Stimulated activated CD8-positive, alpha-beta memory T cell treated with anti-CD3 and anti-CD28 coated beads, Interleukin-12 subunit alpha, Interleukin-12 subunit beta, amount 100 ng/mL, for 24 hours (primary cell): ENCODE data around the gene CAMTA1.
"Not testable (repeated sequence)": the region's sequence is repeated elsewhere in the genome, so short reads cannot be mapped to it uniquely, and the experiment has no call there.

ENCODE experiments used
- DNase-seq: peaks from one replicate; pipeline ENCODE4 v3.0.0-alpha.2; 2020; ENCODE audit errors: extremely low read depth

Gene CAMTA1

GRCh38 chr1:7587108-7587772 is 802.0 kb downstream of the CAMTA1 start:
- no peak for DNase-seq

GRCh38 chr1:7587773-7588456 is 802.7 kb downstream of the CAMTA1 start:
- no peak for DNase-seq

- no peak for DNase-seq
Measured at GRCh38 chr1:7588457-7588827, 803.2 kb downstream of the CAMTA1 start.

- no peak for DNase-seq
Measured at GRCh38 chr1:7589080-7589735, 804.0 kb downstream of the CAMTA1 start.

GRCh38 chr1:7589774-7590425 is 804.6 kb downstream of the CAMTA1 start:
- no peak for DNase-seq

- DNase-seq: no peak
Measured at GRCh38 chr1:7590426-7590790, 805.2 kb downstream of the CAMTA1 start.

GRCh38 chr1:7591565-7591964 is 806.3 kb downstream of the CAMTA1 start:
- no peak for DNase-seq

- no peak for DNase-seq
Measured at GRCh38 chr1:7592120-7592798, 807.0 kb downstream of the CAMTA1 start.

GRCh38 chr1:7594002-7594713 is 808.9 kb downstream of the CAMTA1 start:
- no peak for DNase-seq

GRCh38 chr1:7594714-7595295 is 809.6 kb downstream of the CAMTA1 start:
- DNase-seq: no peak

GRCh38 chr1:7595336-7595735 is 810.1 kb downstream of the CAMTA1 start:
- no peak for DNase-seq

GRCh38 chr1:7596126-7596965 is 811.1 kb downstream of the CAMTA1 start:
- DNase-seq: no peak

GRCh38 chr1:7598058-7598457 is 812.8 kb downstream of the CAMTA1 start:
- not testable (repeated sequence) for DNase-seq

- not testable (repeated sequence) for DNase-seq
Measured at GRCh38 chr1:7604906-7605305, 819.7 kb downstream of the CAMTA1 start.

GRCh38 chr1:7606096-7606495 is 820.8 kb downstream of the CAMTA1 start:
- no peak for DNase-seq

GRCh38 chr1:7607097-7607496 is 821.8 kb downstream of the CAMTA1 start:
- DNase-seq: no peak

- no peak for DNase-seq
Measured at GRCh38 chr1:7608628-7609305, 823.5 kb downstream of the CAMTA1 start.

- DNase-seq: no peak
Measured at GRCh38 chr1:7609311-7609994, 824.2 kb downstream of the CAMTA1 start.
